HFF-Myc (cell line): ENCODE measurements around the gene NUDT22.
A peak's percentile ranks its signal among the peaks of the same experiment; 100 is the strongest.
"Not testable (repeated sequence)": the region's sequence is repeated elsewhere in the genome, so short reads cannot be mapped to it uniquely, and the experiment has no call there.

Experiments used
- DNase-seq: peaks from one replicate; pipeline ENCODE4 v3.0.0-alpha.2; 2011; ENCODE audit warnings: low read depth; ENCODE audit errors: extremely low read depth
- H3K4me3 ChIP-seq: replicated peaks from 2 replicates; pipeline ENCODE4 v1.5.1; 2011; ENCODE audit warnings: low read depth, mild to moderate bottlenecking, control low read depth, low read length
- CTCF ChIP-seq: IDR thresholded peaks from 2 replicates; pipeline ENCODE4 v1.5.1; 2012; ENCODE audit warnings: mild to moderate bottlenecking, low read depth, low read length, control low read depth; ENCODE audit errors: missing control alignments

The NUDT22 gene

GRCh38 chr11:64241491-64242374, 15.7 kb downstream of the NUDT22 start:
- TF ChIP-seq CTCF: no peak
- H3K4me3 ChIP-seq: peak overlapping the region; percentile 80
- peak; percentile 96 for DNase-seq

- DNase-seq: no peak
- H3K4me3 ChIP-seq: peak overlapping the region; percentile 80; the same call in 1 of the 2 replicates
- TF ChIP-seq CTCF: no peak
Measured at GRCh38 chr11:64243236-64243854, 17.3 kb downstream of the NUDT22 start.

GRCh38 chr11:64244107-64244506, 18.0 kb downstream of the NUDT22 start:
- no peak for TF ChIP-seq CTCF
- H3K4me3 ChIP-seq: peak overlapping the region; percentile 99; the same call in 1 of the 2 replicates
- DNase-seq: no peak

GRCh38 chr11:64244966-64245365, 18.9 kb downstream of the NUDT22 start:
- peak overlapping the region; percentile 99 for H3K4me3 ChIP-seq
- no peak for DNase-seq
- no peak for TF ChIP-seq CTCF

GRCh38 chr11:64245401-64245796, 19.3 kb downstream of the NUDT22 start:
- no peak for DNase-seq
- no peak for TF ChIP-seq CTCF
- peak overlapping the region; percentile 99 for H3K4me3 ChIP-seq

- DNase-seq: no peak
- H3K4me3 ChIP-seq: peak overlapping the region; percentile 99
- no peak for TF ChIP-seq CTCF
Measured at GRCh38 chr11:64245797-64246620, 19.9 kb downstream of the NUDT22 start.

GRCh38 chr11:64246621-64246870, 20.5 kb downstream of the NUDT22 start:
- DNase-seq: not testable (repeated sequence)
- peak overlapping the region; percentile 99 for H3K4me3 ChIP-seq
